ENCODE measurements around the gene TIE1. TPM values are rescaled to one million over a fixed set of nuclear protein-coding genes. Genes with fewer than 3 reads are reported as not detected.

Gene TIE1
- total and polyA plus RNA-seq, 2 of the 13 experiments (the other 11 are each of a cell fraction or from before 2014, with no cell fraction given), result 0.58 to 0.84 TPM

DNA sequence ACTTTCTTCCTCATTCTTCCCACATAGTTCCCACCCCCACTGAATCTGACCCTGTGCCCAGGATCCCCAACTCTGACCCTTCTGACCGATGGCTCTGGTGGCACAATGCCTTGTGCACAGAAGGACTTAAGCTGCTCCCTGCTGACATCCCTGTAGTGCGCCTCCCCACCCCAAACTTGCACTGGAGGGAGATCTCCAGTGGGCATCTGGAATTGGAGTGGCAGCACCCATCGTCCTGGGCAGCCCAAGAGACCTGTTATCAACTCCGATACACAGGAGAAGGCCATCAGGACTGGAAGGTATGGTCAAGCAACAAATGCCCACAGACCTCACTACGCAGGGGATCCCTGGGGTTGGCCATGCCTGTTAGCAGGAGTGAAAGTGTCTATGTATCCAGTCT lies 45.9 kb downstream of the TIE1 start (continued):
- TF ChIP-seq, protein P1, sequence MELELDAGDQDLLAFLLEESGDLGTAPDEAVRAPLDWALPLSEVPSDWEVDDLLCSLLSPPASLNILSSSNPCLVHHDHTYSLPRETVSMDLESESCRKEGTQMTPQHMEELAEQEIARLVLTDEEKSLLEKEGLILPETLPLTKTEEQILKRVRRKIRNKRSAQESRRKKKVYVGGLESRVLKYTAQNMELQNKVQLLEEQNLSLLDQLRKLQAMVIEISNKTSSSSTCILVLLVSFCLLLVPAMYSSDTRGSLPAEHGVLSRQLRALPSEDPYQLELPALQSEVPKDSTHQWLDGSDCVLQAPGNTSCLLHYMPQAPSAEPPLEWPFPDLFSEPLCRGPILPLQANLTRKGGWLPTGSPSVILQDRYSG (CRISPR knock-in tag; IDR thresholded peaks at IDR 0.05), result no peak
- TF ChIP-seq TCF7 (IDR thresholded peaks at IDR 0.05; ENCODE audit: low read depth) (no peak), TBP (CRISPR knock-in tag; IDR thresholded peaks at IDR 0.05) (no peak), SNAI1 (CRISPR knock-in tag; IDR thresholded peaks at IDR 0.05; ENCODE audit: borderline replicate concordance) (no peak), HNRNPUL1 (IDR thresholded peaks at IDR 0.05; ENCODE audit: low read depth, low read length) (no peak), ZNF460 (CRISPR knock-in tag; IDR thresholded peaks at IDR 0.05; ENCODE audit: borderline replicate concordance) (no peak), RERE (CRISPR knock-in tag; IDR thresholded peaks at IDR 0.05; ENCODE audit: low read depth) (no peak), ZSCAN29 (CRISPR knock-in tag; conservative IDR thresholded peaks at IDR 0.05) (no peak)

All from HepG2 (cell line).